MM.1S (cell line): ENCODE measurements around the gene SLC39A8.

ENCODE experiments used
- DNase-seq: peaks from one replicate; pipeline ENCODE4 v3.0.0-alpha.2; 2015
- H2AFZ ChIP-seq: fragments of 300-600 bp; sonication (generic); 2 replicates; pipeline ENCODE4 v1.6.0; 2016; ENCODE audit warnings: antibody characterized with exemption, low read length
- H3F3A ChIP-seq: fragments of 300-600 bp; sonication (generic); 2 replicates; pipeline ENCODE4 v1.6.1; 2016; ENCODE audit warnings: mild to moderate bottlenecking, antibody characterized with exemption, low read length, moderate library complexity, mixed read lengths; ENCODE audit not compliant: insufficient read depth
- H3K27ac ChIP-seq: fragments of 300-600 bp; sonication (generic); 2 replicates; pipeline ENCODE4 v1.5.1; 2016; ENCODE audit warnings: mild to moderate bottlenecking, low read length
- H3K27me3 ChIP-seq: fragments of 300-600 bp; sonication (generic); replicated peaks from 2 replicates; pipeline ENCODE4 v1.6.0; 2016; ENCODE audit warnings: low read length; ENCODE audit not compliant: insufficient read depth
- H3K36me3 ChIP-seq: fragments of 300-600 bp; sonication (generic); replicated peaks from 2 replicates; pipeline ENCODE4 v1.6.1; 2016; ENCODE audit warnings: mild to moderate bottlenecking, low read length, mixed read lengths; ENCODE audit not compliant: insufficient read depth
- H3K4me1 ChIP-seq: fragments of 300-600 bp; sonication (generic); 2 replicates; pipeline ENCODE4 v1.6.1; 2016; ENCODE audit warnings: low read length, mixed read lengths
- H3K4me2 ChIP-seq: fragments of 300-600 bp; sonication (generic); 2 replicates; pipeline ENCODE4 v1.6.0; 2016; ENCODE audit warnings: low read depth, low read length
- H3K4me3 ChIP-seq: fragments of 300-600 bp; sonication (generic); 2 replicates; pipeline ENCODE4 v1.5.1; 2016; ENCODE audit warnings: low read length, mixed read lengths
- H3K79me2 ChIP-seq: fragments of 300-600 bp; sonication (generic); 2 replicates; pipeline ENCODE4 v1.6.1; 2016; ENCODE audit warnings: mixed run types, low read length, mixed read lengths
- H3K9ac ChIP-seq: fragments of 300-600 bp; sonication (generic); 2 replicates; pipeline ENCODE4 v1.6.1; 2016; ENCODE audit warnings: low read length, mixed read lengths
- H3K9me2 ChIP-seq: fragments of 300-600 bp; sonication (generic); replicated peaks from 2 replicates; pipeline ENCODE4 v1.6.1; 2016; ENCODE audit warnings: mild to moderate bottlenecking, low read length, mixed read lengths; ENCODE audit not compliant: insufficient read depth
- H3K9me3 ChIP-seq: fragments of 300-600 bp; sonication (generic); replicated peaks from 2 replicates; pipeline ENCODE4 v1.6.1; 2016; ENCODE audit warnings: mild to moderate bottlenecking, low read length, mixed read lengths; ENCODE audit not compliant: insufficient read depth
- H4K20me1 ChIP-seq: fragments of 300-600 bp; sonication (generic); 2 replicates; pipeline ENCODE4 v1.6.1; 2016; ENCODE audit warnings: mild to moderate bottlenecking, low read length, moderate library complexity, mixed read lengths; ENCODE audit not compliant: insufficient read depth
- CTCF ChIP-seq: fragments of 300-600 bp; sonication (generic); IDR thresholded peaks from 2 replicates; pipeline ENCODE4 v1.5.1; 2016; ENCODE audit warnings: antibody characterized with exemption, low read length, mixed read lengths
- EZH2 ChIP-seq: fragments of 300-600 bp; sonication (generic); optimal IDR thresholded peaks from 2 replicates; pipeline ENCODE3; 2017; ENCODE audit warnings: low read depth, mild to moderate bottlenecking, antibody characterized with exemption, low read length, mixed read lengths
- EZH2phosphoT487 ChIP-seq: fragments of 300-600 bp; sonication (generic); IDR thresholded peaks from 2 replicates; pipeline ENCODE4 v1.6.1; 2018; ENCODE audit warnings: antibody characterized with exemption, low read length

The SLC39A8 gene

GRCh38 chr4:102259702-102260101, 85.6 kb downstream of the SLC39A8 start:
- Histone ChIP-seq H3K79me2 (no peaks in the 10 kb centered on the region), H3K27me3 (no peaks in the 10 kb centered on the region), H3K9me2 (no peaks in the 10 kb centered on the region), H2AFZ (no peak overlapping the region), H3K9ac (no peak overlapping the region), H3K4me2 (no peak overlapping the region), H3K36me3 (no peaks in the 10 kb centered on the region), H3K9me3 (no peaks in the 10 kb centered on the region), H3K4me3 (no peak overlapping the region), H4K20me1 (no peaks in the 10 kb centered on the region), H3K27ac (no peak overlapping the region), H3K4me1 (no peaks in the 10 kb centered on the region), H3F3A (no peaks in the 10 kb centered on the region)
- no peak for DNase-seq
- no peak for TF ChIP-seq EZH2phosphoT487

- Histone ChIP-seq H3K36me3 (no peaks in the 10 kb centered on the region), H3K4me1 (no peaks in the 10 kb centered on the region), H3K9me2 (0 out of 2 replicates have a peak, but pooled peaks cover under 1% of the 10 kb centered on the region), H3K9me3 (no peaks in the 10 kb centered on the region), H3K79me2 (no peaks in the 10 kb centered on the region), H3K4me3 (no peak overlapping the region), H2AFZ (no peak overlapping the region), H3K4me2 (no peak overlapping the region), H3K27ac (no peak overlapping the region), H3F3A (no peaks in the 10 kb centered on the region), H4K20me1 (no peaks in the 10 kb centered on the region), H3K9ac (no peak overlapping the region), H3K27me3 (no peaks in the 10 kb centered on the region)
- DNase-seq: no peak
- TF ChIP-seq EZH2phosphoT487 (no peak), CTCF (no peak), EZH2 (no peak)
These were observed 86.2 kb downstream of the SLC39A8 start for GRCh38 chr4:102259081-102259480.

- H3K36me3 ChIP-seq: no peaks in the 10 kb centered on the region
- H3K9ac ChIP-seq: no peak overlapping the region
- H4K20me1 ChIP-seq: no peaks in the 10 kb centered on the region
- no peak for DNase-seq
- TF ChIP-seq CTCF (no peak), EZH2 (no peak), EZH2phosphoT487 (no peak)
- no peaks in the 10 kb centered on the region for H3F3A ChIP-seq
- no peak overlapping the region for H3K4me3 ChIP-seq
- H3K27me3 ChIP-seq: no peaks in the 10 kb centered on the region
- no peaks in the 10 kb centered on the region for H3K9me3 ChIP-seq
- no peaks in the 10 kb centered on the region for H3K79me2 ChIP-seq
- no peak overlapping the region for H3K4me2 ChIP-seq
- 0 out of 2 replicates have a peak, but pooled peaks cover 3% of the 10 kb centered on the region for H3K9me2 ChIP-seq
- no peak overlapping the region for H3K27ac ChIP-seq
- H2AFZ ChIP-seq: no peak overlapping the region
- H3K4me1 ChIP-seq: no peaks in the 10 kb centered on the region
These were observed 89.0 kb downstream of the SLC39A8 start for GRCh38 chr4:102256321-102256720.

- Histone ChIP-seq H3F3A (no peaks in the 10 kb centered on the region), H3K4me2 (no peak overlapping the region), H3K9me3 (no peaks in the 10 kb centered on the region), H4K20me1 (no peaks in the 10 kb centered on the region), H3K9me2 (0 out of 2 replicates have a peak, but pooled peaks cover 3% of the 10 kb centered on the region), H3K36me3 (no peaks in the 10 kb centered on the region), H2AFZ (no peak overlapping the region), H3K27me3 (no peaks in the 10 kb centered on the region), H3K9ac (no peak overlapping the region), H3K4me1 (no peaks in the 10 kb centered on the region), H3K4me3 (no peak overlapping the region), H3K79me2 (no peaks in the 10 kb centered on the region), H3K27ac (no peak overlapping the region)
- DNase-seq: no peak
- TF ChIP-seq CTCF: no peak
- no peak for TF ChIP-seq EZH2
- TF ChIP-seq EZH2phosphoT487: no peak
These were observed 91.4 kb downstream of the SLC39A8 start for GRCh38 chr4:102253860-102254259.
